ELF-1 (cell line): ENCODE data around the gene DCAF11.
"Not testable (repeated sequence)": the region's sequence is repeated elsewhere in the genome, so short reads cannot be mapped to it uniquely, and the experiment has no call there.

ENCODE experiments used
- DNase-seq: peaks from one replicate; pipeline ENCODE4 v3.0.0-alpha.2; 2016; ENCODE audit warnings: low read depth, low spot score

DCAF11 gene

GRCh38 chr14:24096545-24097181, 17.9 kb upstream of the DCAF11 start:
- no peak for DNase-seq

GRCh38 chr14:24098229-24098926, 16.2 kb upstream of the DCAF11 start:
- no peak for DNase-seq

DNA sequence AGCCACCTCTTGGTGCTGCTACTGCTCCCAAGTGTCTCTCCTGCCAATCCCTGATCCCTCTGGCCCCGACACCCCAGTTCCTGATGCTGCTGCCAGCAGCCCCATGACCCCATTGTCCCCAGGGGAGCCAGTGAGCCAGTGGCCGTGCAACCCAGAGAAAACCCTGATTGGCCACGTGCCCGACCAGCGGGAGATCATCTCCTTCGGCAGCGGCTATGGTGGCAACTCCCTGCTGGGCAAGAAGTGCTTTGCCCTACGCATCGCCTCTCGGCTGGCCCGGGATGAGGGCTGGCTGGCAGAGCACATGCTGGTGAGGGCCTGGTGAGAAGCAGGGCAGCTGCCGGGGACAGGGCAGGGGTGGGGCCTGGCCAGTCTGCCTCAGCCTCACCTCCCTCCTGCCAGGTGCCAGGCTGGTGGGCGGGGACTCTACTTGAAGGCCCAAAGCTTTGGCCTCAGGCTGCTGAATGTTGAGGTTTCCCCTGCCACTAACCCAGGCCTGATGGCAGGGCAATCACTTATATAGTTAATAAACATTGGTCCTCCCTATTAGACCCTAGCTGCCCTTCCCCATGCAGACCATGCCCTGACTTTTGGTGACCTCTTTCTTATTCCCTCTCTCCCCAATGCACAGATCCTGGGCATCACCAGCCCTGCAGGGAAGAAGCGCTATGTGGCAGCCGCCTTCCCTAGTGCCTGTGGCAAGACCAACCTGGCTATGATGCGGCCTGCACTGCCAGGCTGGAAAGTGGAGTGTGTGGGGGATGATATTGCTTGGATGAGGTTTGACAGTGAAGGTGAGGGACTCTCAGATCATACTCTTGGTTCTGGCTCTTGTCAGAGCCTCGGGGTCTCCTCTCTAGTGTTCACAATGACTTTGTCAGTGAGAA, 15.4 kb upstream of the DCAF11 start:
- DNase-seq: no peak

- DNase-seq: no peak
Measured at GRCh38 chr14:24100197-24100981, 14.2 kb upstream of the DCAF11 start.

DNA sequence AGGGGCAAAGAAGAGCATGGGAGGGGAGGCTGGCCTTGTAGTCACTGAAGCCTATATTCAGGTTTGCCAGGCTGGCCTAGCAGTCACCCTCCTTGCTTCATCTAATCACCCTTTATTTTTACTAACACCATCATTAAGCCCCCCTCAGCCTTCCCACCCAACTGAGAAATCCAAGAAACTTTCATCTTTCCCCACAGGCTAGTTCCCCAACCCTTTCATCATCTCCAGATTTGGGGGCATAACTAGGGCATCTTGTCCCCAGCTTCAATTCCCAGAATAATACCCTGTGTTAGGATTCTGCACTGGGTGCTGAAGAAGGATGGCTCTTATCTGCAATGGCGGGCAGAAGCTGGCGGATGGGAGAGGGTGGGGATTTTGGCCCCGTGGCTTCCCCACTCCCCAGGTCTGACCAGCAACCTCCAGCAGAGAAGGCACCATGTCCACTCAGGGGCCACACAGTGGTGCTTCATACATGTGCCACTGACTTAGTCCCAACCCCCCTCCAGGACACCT, 13.5 kb upstream of the DCAF11 start:
- DNase-seq: no peak

- no peak for DNase-seq
Measured at GRCh38 chr14:24102357-24103048, 12.1 kb upstream of the DCAF11 start.

- DNase-seq: no peak
Measured at GRCh38 chr14:24103451-24103850, 11.1 kb upstream of the DCAF11 start.

DNA sequence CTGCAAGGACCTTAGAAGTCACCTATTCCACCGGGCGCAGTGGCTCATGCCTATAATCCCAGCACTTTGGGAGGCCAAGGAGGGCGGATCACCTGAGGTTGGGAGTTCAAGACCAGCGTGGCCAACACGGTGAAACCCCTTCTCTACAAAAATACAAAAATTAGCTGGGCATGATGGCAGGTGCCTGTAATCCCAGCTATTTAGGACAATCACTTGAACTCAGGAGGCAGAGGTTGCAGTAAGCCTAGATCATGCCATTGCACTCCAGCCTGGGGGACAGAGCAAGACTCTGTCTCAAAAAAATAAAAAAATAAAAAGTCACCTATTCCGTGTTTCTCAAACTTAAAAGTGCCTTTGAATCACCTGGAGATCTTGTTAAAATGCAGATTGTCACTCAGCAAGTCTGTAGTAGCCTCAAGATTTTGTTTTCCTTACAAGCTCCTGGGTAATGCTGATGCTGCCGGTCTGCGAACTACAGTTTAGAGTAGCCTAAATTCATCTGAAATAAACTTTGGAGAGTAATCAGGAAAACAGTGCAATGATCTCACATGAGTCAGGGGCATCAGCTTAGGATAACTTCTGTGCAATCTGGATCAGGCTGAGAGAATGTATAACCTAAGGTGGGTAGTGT, 8.9 kb upstream of the DCAF11 start:
- not testable (repeated sequence) for DNase-seq

GRCh38 chr14:24106672-24107271, 7.8 kb upstream of the DCAF11 start:
- no peak for DNase-seq

GRCh38 chr14:24108336-24108874, 6.2 kb upstream of the DCAF11 start:
- DNase-seq: no peak

GRCh38 chr14:24110060-24110459, 4.5 kb upstream of the DCAF11 start:
- no peak for DNase-seq

DNA sequence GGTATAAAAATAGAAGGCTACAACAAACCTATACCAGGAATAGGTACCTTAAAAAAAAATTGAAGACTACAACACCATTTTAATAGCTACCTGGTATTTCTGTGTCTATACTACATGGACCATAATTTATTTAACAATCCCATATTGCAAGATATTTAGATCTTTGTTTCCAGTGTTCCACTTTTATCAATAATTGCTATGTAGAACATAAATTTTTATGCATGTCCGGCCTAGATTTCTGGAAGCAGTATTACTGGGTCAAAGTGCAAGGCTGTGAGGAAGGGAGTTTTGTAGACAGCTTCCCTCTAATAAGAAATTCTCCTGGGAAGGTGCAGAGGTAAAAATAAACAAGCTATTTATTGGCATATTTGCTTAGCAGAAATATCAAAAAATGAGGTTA, 4.1 kb upstream of the DCAF11 start:
- DNase-seq: no peak

- DNase-seq: no peak
Measured at GRCh38 chr14:24113379-24113800, 1.2 kb upstream of the DCAF11 start.

- DNase-seq: peak; percentile 91
Measured at GRCh38 chr14:24113801-24114531, 611 bp upstream of the DCAF11 start.

DNA sequence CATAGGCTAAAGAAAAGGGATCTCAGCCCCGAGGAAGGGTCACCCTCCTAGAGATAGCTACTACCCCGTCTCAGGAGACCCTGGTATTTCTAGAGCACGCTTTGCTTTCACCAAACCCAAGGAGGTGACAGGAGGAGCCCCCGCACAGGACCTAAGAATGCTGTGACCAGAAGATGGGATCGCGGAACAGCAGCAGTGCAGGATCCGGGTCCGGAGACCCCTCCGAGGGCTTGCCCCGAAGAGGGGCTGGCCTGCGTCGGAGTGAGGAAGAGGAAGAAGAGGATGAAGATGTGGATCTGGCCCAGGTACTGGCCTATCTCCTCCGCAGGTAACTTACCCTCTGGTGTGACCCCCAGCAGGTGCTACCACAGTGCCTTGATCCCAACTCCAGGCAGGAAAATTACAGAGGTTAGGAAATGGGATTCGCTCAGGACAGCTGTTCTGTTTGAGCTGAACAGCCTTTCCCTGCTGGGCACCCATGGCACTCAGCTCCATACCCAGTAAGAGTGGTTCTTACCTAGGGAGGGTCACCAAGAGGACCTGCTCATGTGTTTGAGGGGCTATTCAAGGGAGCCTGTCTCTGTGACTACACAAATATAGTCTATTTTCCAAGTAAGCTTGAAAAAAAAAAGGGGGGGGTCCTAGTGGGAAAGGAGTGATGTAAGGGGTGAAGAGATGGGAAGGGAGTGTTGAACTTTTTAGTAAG, 998 bp downstream of the DCAF11 start:
- DNase-seq: no peak

GRCh38 chr14:24116128-24116814, 1.7 kb downstream of the DCAF11 start:
- no peak for DNase-seq

DNA sequence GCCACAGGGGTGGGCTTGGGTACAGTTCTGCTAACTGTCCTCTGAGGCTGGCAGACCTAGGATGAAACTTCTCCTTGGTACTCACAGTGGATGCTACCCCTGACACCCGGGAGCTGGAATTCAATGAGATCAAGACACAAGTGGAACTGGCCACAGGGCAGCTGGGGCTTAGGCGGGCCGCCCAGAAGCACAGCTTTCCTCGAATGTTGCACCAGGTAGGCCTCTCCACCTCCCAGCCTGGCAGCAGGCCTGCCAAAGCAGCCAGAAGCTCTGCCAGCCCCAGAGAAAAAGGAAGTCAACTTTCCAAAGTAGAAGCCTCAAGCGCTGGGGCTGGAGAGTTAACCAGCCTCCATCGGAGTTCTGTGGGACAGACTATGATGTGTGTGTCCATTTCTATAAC, 2.6 kb downstream of the DCAF11 start:
- DNase-seq: no peak

DNA sequence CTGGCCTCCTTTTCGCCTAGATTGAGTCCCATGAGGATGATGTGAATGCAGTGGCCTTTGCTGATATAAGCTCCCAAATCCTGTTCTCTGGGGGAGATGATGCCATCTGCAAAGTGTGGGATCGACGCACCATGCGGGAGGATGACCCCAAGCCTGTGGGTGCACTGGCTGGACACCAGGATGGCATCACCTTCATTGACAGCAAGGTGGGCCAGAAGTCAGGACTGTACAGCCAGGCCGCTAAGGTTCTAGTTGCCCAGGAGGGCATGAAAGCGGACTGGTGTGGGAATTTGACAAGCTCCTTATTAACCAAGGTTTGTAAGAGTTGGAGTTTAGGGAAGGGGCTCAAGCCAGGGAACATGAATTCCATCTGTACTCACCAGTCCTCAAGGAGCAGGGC, 5.1 kb downstream of the DCAF11 start:
- no peak for DNase-seq
